Activated CD4-positive, alpha-beta T cell treated with anti-CD3 and anti-CD28 coated beads, Interleukin-2, amount 10 ng/mL, durations not matched to agents 7 days and 5 days (primary cell): ENCODE measurements around the gene IGF1R. TPM values are rescaled to one million over a fixed set of nuclear protein-coding genes. Genes with fewer than 3 reads are reported as not detected.

Experiments
- CTCF ChIA-PET: fragments of 350-600 bp; sonication (Branson Sonifier 250); formaldehyde crosslinking; loops from one replicate; lab custom pipeline; 2021; ENCODE audit warnings: antibody characterized with exemption; lab: Charles Lee
- POLR2A ChIA-PET: fragments of 350-600 bp; sonication (Branson Sonifier 250); formaldehyde crosslinking; loops from one replicate; lab custom pipeline; 2021; ENCODE audit warnings: antibody characterized with exemption; lab: Charles Lee
- DNase-seq: peaks from one replicate; pipeline ENCODE4 v3.0.0-alpha.2; 2020
- H3K27ac Mint-ChIP-seq: one replicate; pipeline ENCODE4 v1.8.0; 2021; ENCODE audit warnings: mild to moderate bottlenecking, moderate library complexity, mixed read lengths
- H3K27me3 Mint-ChIP-seq: one replicate; pipeline ENCODE4 v1.8.0; 2021; ENCODE audit warnings: mixed read lengths
- H3K36me3 Mint-ChIP-seq: one replicate; pipeline ENCODE4 v1.8.0; 2021; ENCODE audit warnings: low read depth, mixed read lengths
- H3K4me1 Mint-ChIP-seq: one replicate; pipeline ENCODE4 v1.8.0; 2021; ENCODE audit warnings: mixed read lengths
- H3K4me3 Mint-ChIP-seq: one replicate; pipeline ENCODE4 v1.8.0; 2021; ENCODE audit warnings: mild to moderate bottlenecking, moderate library complexity, mixed read lengths
- H3K9me3 Mint-ChIP-seq: one replicate; pipeline ENCODE4 v1.8.0; 2021; ENCODE audit warnings: mixed read lengths
- total RNA-seq, 2 experiments: library from RNA; stranded (reverse); gene quantifications; one replicate each; pipeline ENCODE4 v1.2.3, GENCODE V29; 2021

The IGF1R gene
- total RNA-seq, 2 experiments from 2014 or later, result 18.8 to 24.8 TPM

- Mint-ChIP-seq H3K27me3 (no peaks in the 10 kb centered on the region), H3K4me3 (no peak overlapping the region), H3K27ac (no peak overlapping the region), H3K4me1 (peaks cover 12% of the 10 kb centered on the region), H3K36me3 (no peaks in the 10 kb centered on the region), H3K9me3 (no peaks in the 10 kb centered on the region)
- ChIA-PET POLR2A (no interaction called here), CTCF (interaction anchor here (1.1 kb wide), 1 partner anchor 19 kb away, joined by 3 read pairs; no protein-coding TSS in a partner anchor)
- DNase-seq, result no peak
Observed at GRCh38 chr15:98682992-98683701, 34.8 kb downstream of the IGF1R start.

GRCh38 chr15:98683831-98684230 is 35.5 kb downstream of the IGF1R start:
- no peaks in the 10 kb centered on the region for H3K9me3 Mint-ChIP-seq
- no peak for DNase-seq
- H3K4me3 Mint-ChIP-seq, result no peak overlapping the region
- H3K27ac Mint-ChIP-seq, result no peak overlapping the region
- CTCF ChIA-PET, result interaction anchor here (0.6 to 1.1 kb wide), 2 partner anchors 19 to 22 kb away, joined by 3 to 4 read pairs; no protein-coding TSS in a partner anchor
- POLR2A ChIA-PET, result no interaction called here
- peaks cover 12% of the 10 kb centered on the region for H3K4me1 Mint-ChIP-seq
- H3K36me3 Mint-ChIP-seq, result no peaks in the 10 kb centered on the region
- no peaks in the 10 kb centered on the region for H3K27me3 Mint-ChIP-seq

DNA sequence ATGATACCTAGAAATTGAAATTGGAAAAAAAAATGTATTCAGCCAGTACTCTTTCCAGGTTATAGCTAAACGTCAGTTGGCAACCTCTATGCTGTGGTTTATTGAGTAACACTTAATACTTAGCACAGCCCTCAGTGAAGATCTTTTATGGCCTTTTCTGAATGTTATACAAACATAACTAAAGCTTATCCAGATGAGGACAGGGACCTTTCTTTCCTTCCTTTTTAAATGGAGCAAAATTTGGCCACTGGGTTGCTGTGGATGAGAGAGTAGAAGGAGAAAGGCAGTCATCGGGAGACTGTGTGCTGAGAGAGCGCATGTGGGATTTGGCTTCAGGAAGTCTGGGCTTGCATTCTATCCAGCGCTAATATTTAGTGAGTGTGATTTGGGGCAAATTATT is 36.1 kb downstream of the IGF1R start:
- Mint-ChIP-seq H3K27me3 (no peaks in the 10 kb centered on the region), H3K4me3 (no peak overlapping the region), H3K27ac (no peak overlapping the region), H3K9me3 (no peaks in the 10 kb centered on the region), H3K36me3 (no peaks in the 10 kb centered on the region), H3K4me1 (peaks cover 12% of the 10 kb centered on the region)
- CTCF ChIA-PET, result interaction anchor here (0.6 to 1.1 kb wide), 3 partner anchors 18 to 71 kb away, joined by 3 to 4 read pairs (median 3); no protein-coding TSS in a partner anchor
- POLR2A ChIA-PET, result no interaction called here
- DNase-seq, result no peak

GRCh38 chr15:98684995-98685525 is 36.7 kb downstream of the IGF1R start:
- no peak for DNase-seq
- no peak overlapping the region for H3K27ac Mint-ChIP-seq
- H3K9me3 Mint-ChIP-seq, result no peaks in the 10 kb centered on the region
- H3K4me1 Mint-ChIP-seq, result peaks cover 12% of the 10 kb centered on the region
- H3K27me3 Mint-ChIP-seq, result no peaks in the 10 kb centered on the region
- H3K4me3 Mint-ChIP-seq, result no peak overlapping the region
- H3K36me3 Mint-ChIP-seq, result no peaks in the 10 kb centered on the region
- ChIA-PET CTCF (interaction anchor here (0.7 kb wide), 1 partner anchor 71 kb away, joined by 3 read pairs; no protein-coding TSS in a partner anchor), POLR2A (no interaction called here)

DNA sequence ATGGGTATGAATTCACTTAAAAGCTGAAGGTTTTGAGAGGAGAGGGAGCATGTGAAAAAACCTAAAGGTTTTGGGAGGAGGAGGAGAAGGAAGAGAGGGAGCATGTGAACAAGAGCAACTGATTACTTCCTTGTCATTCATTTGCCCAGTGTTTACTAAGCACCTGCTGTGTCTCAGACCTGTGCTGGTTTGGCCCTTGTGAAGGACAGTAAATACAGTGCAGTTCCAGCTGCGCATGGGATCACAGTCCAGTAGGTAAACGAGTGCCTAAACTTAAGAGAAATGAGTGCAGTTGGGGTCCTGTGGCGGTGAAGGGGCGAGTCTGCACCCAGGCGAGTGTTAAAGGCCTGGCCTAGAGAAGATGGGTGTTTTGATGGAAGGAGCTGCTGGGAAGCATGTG is 38.6 kb downstream of the IGF1R start:
- POLR2A ChIA-PET, result no interaction called here
- Mint-ChIP-seq H3K4me3 (no peak overlapping the region), H3K27me3 (no peaks in the 10 kb centered on the region), H3K9me3 (no peaks in the 10 kb centered on the region), H3K4me1 (peaks cover 11% of the 10 kb centered on the region), H3K27ac (no peak overlapping the region), H3K36me3 (no peaks in the 10 kb centered on the region)
- CTCF ChIA-PET, result no interaction called here
- no peak for DNase-seq

- no peaks in the 10 kb centered on the region for H3K9me3 Mint-ChIP-seq
- H3K4me1 Mint-ChIP-seq, result peaks cover 3% of the 10 kb centered on the region
- no peaks in the 10 kb centered on the region for H3K27me3 Mint-ChIP-seq
- CTCF ChIA-PET, result interaction anchor here (1.2 to 1.5 kb wide), 2 partner anchors 7 to 14 kb away, joined by 3 read pairs; no protein-coding TSS in a partner anchor
- H3K4me3 Mint-ChIP-seq, result no peak overlapping the region
- no peak for DNase-seq
- H3K27ac Mint-ChIP-seq, result no peak overlapping the region
- POLR2A ChIA-PET, result no interaction called here
- H3K36me3 Mint-ChIP-seq, result no peaks in the 10 kb centered on the region
Observed at GRCh38 chr15:98689431-98689861, 41.1 kb downstream of the IGF1R start.

DNA sequence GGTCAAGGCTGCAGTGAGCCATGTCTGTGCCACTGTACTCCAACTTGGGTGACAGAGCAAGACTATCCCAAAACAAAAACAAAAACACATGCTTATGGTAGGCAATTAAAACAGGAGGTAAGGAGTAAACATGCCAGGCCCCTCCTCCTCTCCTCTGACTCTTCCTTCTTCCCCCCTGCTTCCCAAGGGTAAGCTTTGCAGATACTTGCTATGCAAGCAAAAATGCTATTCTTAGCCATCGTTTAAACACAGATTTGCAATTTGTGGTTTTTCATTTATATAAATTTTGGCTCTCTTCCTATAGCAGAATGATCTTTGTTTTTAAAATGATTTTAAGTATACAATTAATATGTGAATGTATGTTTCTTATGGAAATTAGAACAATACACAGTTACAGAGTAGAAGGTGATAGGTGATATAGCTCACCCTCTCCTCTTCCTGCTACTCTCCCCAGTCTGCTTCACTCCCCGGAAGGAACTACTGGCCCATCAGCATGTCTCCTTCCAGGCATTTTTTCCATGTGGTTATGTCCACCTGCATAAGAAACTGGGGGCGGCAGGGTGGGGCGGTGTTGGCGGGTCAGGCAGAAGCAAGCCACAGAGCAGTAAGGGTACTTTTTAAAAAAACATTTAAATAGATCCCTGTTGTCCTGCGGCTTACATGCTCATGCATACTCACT is 42.1 kb downstream of the IGF1R start:
- Mint-ChIP-seq H3K36me3 (no peaks in the 10 kb centered on the region), H3K4me3 (no peak overlapping the region), H3K27me3 (no peaks in the 10 kb centered on the region), H3K27ac (no peak overlapping the region), H3K9me3 (no peaks in the 10 kb centered on the region), H3K4me1 (peaks cover 3% of the 10 kb centered on the region)
- ChIA-PET POLR2A (no interaction called here), CTCF (interaction anchor here (0.6 to 1.5 kb wide), 2 partner anchors 8 to 130 kb away, joined by 3 read pairs; no protein-coding TSS in a partner anchor)
- no peak for DNase-seq

GRCh38 chr15:98692213-98692612 is 43.9 kb downstream of the IGF1R start:
- ChIA-PET POLR2A (no interaction called here), CTCF (interaction anchor here (0.9 to 1.1 kb wide), 2 partner anchors 16 to 21 kb away, joined by 3 to 4 read pairs; no protein-coding TSS in a partner anchor)
- H3K36me3 Mint-ChIP-seq, result no peaks in the 10 kb centered on the region
- no peak for DNase-seq
- no peak overlapping the region for H3K27ac Mint-ChIP-seq
- no peaks in the 10 kb centered on the region for H3K27me3 Mint-ChIP-seq
- peaks cover 1% of the 10 kb centered on the region for H3K4me1 Mint-ChIP-seq
- no peak overlapping the region for H3K4me3 Mint-ChIP-seq
- no peaks in the 10 kb centered on the region for H3K9me3 Mint-ChIP-seq

- DNase-seq, result no peak
- no peaks in the 10 kb centered on the region for H3K9me3 Mint-ChIP-seq
- H3K36me3 Mint-ChIP-seq, result no peaks in the 10 kb centered on the region
- ChIA-PET POLR2A (no interaction called here), CTCF (interaction anchor here (0.6 kb wide), 1 partner anchor 69 kb away, joined by 6 read pairs; no protein-coding TSS in a partner anchor)
- H3K4me3 Mint-ChIP-seq, result no peak overlapping the region
- H3K27ac Mint-ChIP-seq, result no peak overlapping the region
- H3K4me1 Mint-ChIP-seq, result peaks cover 8% of the 10 kb centered on the region
- no peaks in the 10 kb centered on the region for H3K27me3 Mint-ChIP-seq
Observed at GRCh38 chr15:98694161-98694560, 45.8 kb downstream of the IGF1R start.

DNA sequence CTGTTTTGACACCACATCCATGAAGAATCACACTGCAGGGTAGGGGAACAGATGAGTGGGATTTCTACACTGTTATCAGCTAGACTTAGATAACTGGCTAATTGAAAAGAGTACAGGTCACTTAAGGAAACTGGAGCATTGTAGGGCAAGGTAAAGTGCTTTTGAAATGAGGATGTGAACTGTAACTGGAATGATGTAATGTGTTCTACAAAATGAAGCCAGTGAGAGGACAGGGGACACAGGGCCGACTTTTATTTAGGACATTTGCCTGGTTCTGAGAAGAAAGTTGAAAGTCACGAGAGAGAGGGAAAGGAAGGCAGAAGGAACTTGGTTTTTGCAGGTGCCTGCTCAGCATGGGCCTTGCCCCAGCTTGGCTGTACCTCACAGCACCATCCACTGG is 50.5 kb downstream of the IGF1R start:
- no peak overlapping the region for H3K27ac Mint-ChIP-seq
- ChIA-PET CTCF (interaction anchor here (0.6 kb wide), 1 partner anchor 164 kb away, joined by 3 read pairs; no protein-coding TSS in a partner anchor), POLR2A (no interaction called here)
- DNase-seq, result no peak
- no peaks in the 10 kb centered on the region for H3K36me3 Mint-ChIP-seq
- H3K4me1 Mint-ChIP-seq, result peaks cover 29% of the 10 kb centered on the region
- H3K27me3 Mint-ChIP-seq, result no peaks in the 10 kb centered on the region
- no peaks in the 10 kb centered on the region for H3K9me3 Mint-ChIP-seq
- H3K4me3 Mint-ChIP-seq, result no peak overlapping the region

DNA sequence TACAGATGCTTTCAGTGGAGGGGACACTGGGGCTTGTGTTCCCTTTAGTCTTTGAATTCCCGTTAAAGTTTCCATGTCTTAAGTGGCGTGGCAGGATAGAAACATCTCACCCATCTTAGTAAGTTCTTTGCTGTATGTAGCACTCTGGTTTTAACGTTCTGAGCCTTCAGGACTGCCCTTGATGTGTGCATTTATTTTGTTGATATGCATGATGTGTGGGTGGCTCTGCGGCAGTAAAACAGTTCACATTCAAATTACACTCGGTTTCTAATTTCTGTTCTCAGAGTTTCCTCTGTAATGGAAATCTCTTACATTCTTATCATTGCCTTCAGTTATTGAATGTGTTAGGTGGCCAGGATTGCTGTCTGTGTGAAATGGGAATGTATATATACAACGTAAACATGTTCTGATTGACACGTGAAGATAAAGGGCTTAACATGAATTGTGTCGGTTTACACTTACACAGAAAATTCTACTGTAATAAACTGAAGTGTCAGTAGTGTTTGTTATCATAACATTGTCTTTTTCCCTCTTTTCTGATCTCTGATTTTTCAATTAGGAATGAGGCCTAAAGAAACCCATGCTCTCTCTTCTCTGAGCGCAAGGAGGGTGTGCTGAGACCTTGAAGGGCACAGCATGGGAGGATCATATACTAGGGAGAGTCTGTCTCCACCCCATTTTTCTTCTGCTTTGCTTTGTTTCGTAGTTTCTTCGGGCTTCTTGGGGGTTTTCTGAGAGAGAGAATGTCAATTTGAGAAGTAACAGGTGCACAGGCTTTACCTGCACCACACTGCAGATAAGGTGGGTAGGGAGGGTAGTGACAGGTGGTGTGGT is 51.5 kb downstream of the IGF1R start:
- H3K9me3 Mint-ChIP-seq, result no peaks in the 10 kb centered on the region
- H3K36me3 Mint-ChIP-seq, result no peaks in the 10 kb centered on the region
- CTCF ChIA-PET, result no interaction called here
- H3K27me3 Mint-ChIP-seq, result no peaks in the 10 kb centered on the region
- peaks cover 29% of the 10 kb centered on the region for H3K4me1 Mint-ChIP-seq
- H3K4me3 Mint-ChIP-seq, result no peak overlapping the region
- H3K27ac Mint-ChIP-seq, result no peak overlapping the region
- POLR2A ChIA-PET, result no interaction called here
- DNase-seq, result no peak

DNA sequence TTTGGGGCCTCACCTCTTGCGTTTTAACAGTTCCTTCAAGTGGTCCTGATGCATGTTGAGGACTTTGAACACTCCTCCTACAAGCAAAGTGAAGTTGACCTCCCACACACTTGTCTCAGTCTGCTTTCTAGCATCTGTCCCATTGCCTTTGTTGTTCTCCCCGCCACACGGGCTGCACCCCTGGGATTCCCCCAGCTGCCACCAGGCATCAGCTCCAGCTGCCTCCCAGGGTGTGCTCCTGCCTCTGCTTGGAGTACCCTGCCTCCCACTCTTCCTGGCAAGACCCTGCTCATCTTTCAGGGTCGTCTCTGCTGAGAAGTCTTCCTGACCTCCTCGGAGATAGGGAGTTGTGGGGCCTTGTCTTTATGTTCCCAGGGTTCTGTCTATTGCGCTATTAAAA is 52.2 kb downstream of the IGF1R start:
- Mint-ChIP-seq H3K27ac (no peak overlapping the region), H3K9me3 (no peaks in the 10 kb centered on the region), H3K4me1 (peaks cover 29% of the 10 kb centered on the region), H3K4me3 (no peak overlapping the region), H3K27me3 (no peaks in the 10 kb centered on the region), H3K36me3 (no peaks in the 10 kb centered on the region)
- ChIA-PET CTCF (no interaction called here), POLR2A (no interaction called here)
- DNase-seq, result no peak
